K562 (cell line): ENCODE results near the gene CEP68. TPM values are rescaled to one million over a fixed set of nuclear protein-coding genes. Genes with fewer than 3 reads are reported as not detected.

Source experiments
- ELF1 ChIP-seq: fragments of 200-800 bp; sonication (Bioruptor generic); IDR thresholded peaks from 2 replicates; pipeline ENCODE4 v1.6.1; 2016; ENCODE audit warnings: missing genetic modification characterization, missing compliant biosample characterization
- GATAD2A ChIP-seq: fragments of 450-650 bp; IDR thresholded peaks from 2 replicates; pipeline ENCODE4 v1.6.1; 2017
- MCM2 ChIP-seq: fragments of 450-650 bp; IDR thresholded peaks from 2 replicates; pipeline ENCODE4 v1.6.1; 2017; ENCODE audit warnings: low read depth, mild to moderate bottlenecking
- NR2C2 ChIP-seq, 2 experiments: fragments of 200-800 bp in 1 of 2; sonication (Bioruptor generic) in 1 of 2; sonication (generic) in 1 of 2; formaldehyde crosslinking in 1 of 2; IDR thresholded peaks; 2 replicates each; pipeline versions ENCODE4 v1.6.1 to v1.8.0; 2016 to 2022; ENCODE audit warnings: mild to moderate bottlenecking in 1 of 2, missing compliant biosample characterization in 1 of 2, missing genetic modification characterization in 1 of 2, missing genetic modification reagents in 1 of 2
- POLR2A ChIP-seq: fragments of 450-650 bp; conservative IDR thresholded peaks from 2 replicates; pipeline ENCODE4 v1.6.1; 2016
- RB1 ChIP-seq: fragments of 450-650 bp; IDR thresholded peaks from 2 replicates; pipeline ENCODE4 v1.6.1; 2017; ENCODE audit warnings: low read depth, mild to moderate bottlenecking
- RBBP5 ChIP-seq: fragments of 200-600 bp; sonication (generic); IDR thresholded peaks from 2 replicates; pipeline ENCODE4 v1.6.1; 2012; ENCODE audit warnings: borderline replicate concordance, mild to moderate bottlenecking, low read length, control low read depth, inconsistent platforms; ENCODE audit not compliant: insufficient read depth, poor library complexity, severe bottlenecking
- RNF2 ChIP-seq: sonication (generic); IDR thresholded peaks from 2 replicates; pipeline ENCODE4 v1.6.1; 2016
- SAP30 ChIP-seq: fragments of 200-600 bp; sonication (generic); IDR thresholded peaks from 2 replicates; pipeline ENCODE4 v1.6.1; 2012; ENCODE audit warnings: borderline replicate concordance, low read depth, mild to moderate bottlenecking, moderate library complexity, low read length, control low read depth, inconsistent platforms; ENCODE audit not compliant: insufficient read depth, poor library complexity, severe bottlenecking
- TAF7 ChIP-seq: fragments of 450-650 bp; IDR thresholded peaks from 2 replicates; pipeline ENCODE4 v1.6.1; 2016; ENCODE audit warnings: missing genetic modification characterization, missing compliant biosample characterization
- TAF9B ChIP-seq: fragments of 450-650 bp; IDR thresholded peaks from 2 replicates; pipeline ENCODE4 v1.6.1; 2018; ENCODE audit warnings: mild to moderate bottlenecking; ENCODE audit not compliant: partially characterized antibody
- YY1 ChIP-seq, 3 experiments: IDR thresholded peaks; 2 replicates each; pipeline ENCODE4 v1.6.1; 2011; ENCODE audit warnings: low read length in 2 of 3, mild to moderate bottlenecking in 2 of 3, moderate library complexity in 2 of 3, borderline replicate concordance in 1 of 3, control low read depth in 1 of 3, low read depth in 1 of 3; ENCODE audit not compliant: insufficient read depth in 3 of 3, insufficient replicate concordance in 2 of 3, control insufficient read depth in 1 of 3, insufficient read length in 1 of 3; ENCODE audit errors: extremely low read depth in 1 of 3
- ZNF766 ChIP-seq: fragments of 200-800 bp; sonication (Bioruptor generic); conservative IDR thresholded peaks from 2 replicates; pipeline ENCODE4 v1.6.1; 2016; ENCODE audit warnings: missing genetic modification characterization, missing compliant biosample characterization
- polyA plus RNA-seq, 8 experiments: library from polyadenylated mRNA; depleted of rRNA in 4 of 8; stranded (reverse) in 5 of 8; unstranded in 3 of 8; fragments of >200 nt; fragmentation: Nextera tagmentation in 2 of 8; fragmentation: Illumina TruSeq in 1 of 8; extraction: Ambion mirVana in 2 of 8; extraction: Trizol in 1 of 8; gene quantifications; 2 replicates each; pipeline versions ENCODE4 v1.2.1 to v1.2.3, GENCODE V29; 2011 to 2014; ENCODE audit warnings: inconsistent platforms in 1 of 8, missing spikeins in 1 of 8
- total RNA-seq, 7 experiments: library from RNA; depleted of rRNA in 6 of 7; stranded (reverse); fragments of >200 nt in 6 of 7; fragmentation: Illumina TruSeq in 2 of 7; extraction: Trizol in 2 of 7; gene quantifications; 2 replicates each; pipeline versions ENCODE4 v1.2.1 to v1.2.3, GENCODE V29; 2011 to 2021; ENCODE audit warnings: low replicate concordance in 1 of 7
- TF ChIP-seq, protein P1 (sequence below): sonication (generic); formaldehyde crosslinking; IDR thresholded peaks from 2 replicates; pipeline ENCODE4 v1.8.0; 2023; ENCODE audit warnings: mild to moderate bottlenecking, missing genetic modification reagents
- TF ChIP-seq, protein P2 (sequence below): fragments of 450-650 bp; IDR thresholded peaks from 2 replicates; pipeline ENCODE4 v1.6.1; 2016
- TF ChIP-seq, protein P3 (sequence below): fragments of 450-650 bp; IDR thresholded peaks from 2 replicates; pipeline ENCODE4 v1.6.1; 2016; ENCODE audit warnings: mild to moderate bottlenecking
- TF ChIP-seq, protein P4 (sequence below), 2 experiments: fragments of 450-650 bp in 1 of 2; IDR thresholded peaks; 2 replicates each; pipeline ENCODE4 v1.6.1; 2011 to 2017; ENCODE audit warnings: low read depth in 2 of 2, antibody characterized with exemption in 1 of 2, borderline replicate concordance in 1 of 2, low read length in 1 of 2, mild to moderate bottlenecking in 1 of 2, mixed read lengths in 1 of 2; ENCODE audit not compliant: control insufficient read depth in 1 of 2

Gene CEP68
- total and polyA plus RNA-seq, 9 of the 15 experiments (the other 6 are each of a cell fraction or from before 2014, with no cell fraction given), result 1.4 to 8.5 (median 5.2) TPM

DNA sequence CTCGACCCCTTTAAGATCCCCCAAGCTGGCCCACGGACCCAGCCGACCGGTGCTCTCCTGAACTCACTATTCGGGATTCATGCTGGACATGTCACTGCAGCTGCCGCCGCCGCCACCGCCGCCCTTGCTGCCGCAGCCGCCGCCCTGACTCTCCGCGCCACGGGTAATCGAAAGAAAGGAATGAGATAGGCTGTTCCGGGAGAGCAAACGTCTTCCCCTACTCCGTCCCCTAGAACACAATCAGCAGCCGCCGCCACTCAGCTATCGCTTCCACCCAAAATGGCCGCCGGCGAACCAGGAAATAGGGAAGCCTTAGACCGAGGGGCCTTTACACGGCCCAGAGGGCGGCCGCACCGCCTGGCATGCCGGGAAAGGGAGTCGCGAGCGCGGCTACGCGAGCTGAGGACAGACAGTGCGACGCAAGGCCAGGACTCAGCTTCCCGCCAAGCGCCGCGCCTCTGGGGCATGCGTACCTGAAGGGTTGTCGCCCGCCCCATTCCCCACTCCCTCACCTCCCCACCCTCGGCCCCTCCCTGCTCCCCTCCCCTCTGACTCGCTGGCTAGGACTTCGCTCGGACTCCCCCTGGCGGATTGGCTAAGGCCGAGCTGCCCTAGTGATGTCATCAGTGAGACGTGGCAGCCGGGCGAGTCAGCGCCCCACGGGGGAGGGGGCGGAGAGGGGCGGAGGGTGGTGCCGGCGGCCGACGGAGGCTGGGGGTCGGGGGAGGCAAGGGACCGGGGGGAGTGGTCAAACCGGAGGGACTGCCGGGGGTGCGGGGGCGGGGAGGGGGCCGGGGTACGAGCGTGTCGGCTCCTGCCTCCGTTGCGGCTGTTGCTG, 73.8 kb downstream of the CEP68 start, which contains the start of gene RAB1A (continued):
- TF ChIP-seq, protein P1, sequence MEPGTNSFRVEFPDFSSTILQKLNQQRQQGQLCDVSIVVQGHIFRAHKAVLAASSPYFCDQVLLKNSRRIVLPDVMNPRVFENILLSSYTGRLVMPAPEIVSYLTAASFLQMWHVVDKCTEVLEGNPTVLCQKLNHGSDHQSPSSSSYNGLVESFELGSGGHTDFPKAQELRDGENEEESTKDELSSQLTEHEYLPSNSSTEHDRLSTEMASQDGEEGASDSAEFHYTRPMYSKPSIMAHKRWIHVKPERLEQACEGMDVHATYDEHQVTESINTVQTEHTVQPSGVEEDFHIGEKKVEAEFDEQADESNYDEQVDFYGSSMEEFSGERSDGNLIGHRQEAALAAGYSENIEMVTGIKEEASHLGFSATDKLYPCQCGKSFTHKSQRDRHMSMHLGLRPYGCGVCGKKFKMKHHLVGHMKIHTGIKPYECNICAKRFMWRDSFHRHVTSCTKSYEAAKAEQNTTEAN (CRISPR knock-in tag), result no peak
- TF ChIP-seq TAF9B (peak; percentile 73), MCM2 (no peak), RBBP5 (peak; percentile 74), ZNF766 (CRISPR knock-in tag) (peak; percentile 91; the same call in 1 of the 2 replicates), TAF7 (tag) (peak; percentile 79), RNF2 (no peak; the same call in 1 of the 2 replicates), ELF1 (tag) (peak; percentile 99), POLR2A (peak; percentile 92), NR2C2 (CRISPR knock-in tag; IDR thresholded peaks at IDR 0.05) (0 out of 2 replicates have a peak, but pooled peaks have one; percentile 41), NR2C2 (tag; IDR thresholded peaks at IDR 0.05) (peak; percentile 96), RB1 (peak; percentile 89; the same call in 1 of the 2 replicates), YY1 (IDR thresholded peaks at IDR 0.05; ENCODE audit: borderline replicate concordance in 1 of 3, control insufficient read depth in 1 of 3, extremely low read depth in 1 of 3, insufficient read depth in 3 of 3, insufficient read length in 1 of 3, insufficient replicate concordance in 2 of 3, low read depth in 1 of 3, low read length in 2 of 3) (peak; percentile 89 to 98 (median 97)), GATAD2A (0 out of 2 replicates have a peak, but pooled peaks have one; percentile 1), SAP30 (peak; percentile 76)
- TF ChIP-seq, protein P2, sequence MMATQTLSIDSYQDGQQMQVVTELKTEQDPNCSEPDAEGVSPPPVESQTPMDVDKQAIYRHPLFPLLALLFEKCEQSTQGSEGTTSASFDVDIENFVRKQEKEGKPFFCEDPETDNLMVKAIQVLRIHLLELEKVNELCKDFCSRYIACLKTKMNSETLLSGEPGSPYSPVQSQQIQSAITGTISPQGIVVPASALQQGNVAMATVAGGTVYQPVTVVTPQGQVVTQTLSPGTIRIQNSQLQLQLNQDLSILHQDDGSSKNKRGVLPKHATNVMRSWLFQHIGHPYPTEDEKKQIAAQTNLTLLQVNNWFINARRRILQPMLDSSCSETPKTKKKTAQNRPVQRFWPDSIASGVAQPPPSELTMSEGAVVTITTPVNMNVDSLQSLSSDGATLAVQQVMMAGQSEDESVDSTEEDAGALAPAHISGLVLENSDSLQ, result peak; percentile 76
- TF ChIP-seq, protein P3, sequence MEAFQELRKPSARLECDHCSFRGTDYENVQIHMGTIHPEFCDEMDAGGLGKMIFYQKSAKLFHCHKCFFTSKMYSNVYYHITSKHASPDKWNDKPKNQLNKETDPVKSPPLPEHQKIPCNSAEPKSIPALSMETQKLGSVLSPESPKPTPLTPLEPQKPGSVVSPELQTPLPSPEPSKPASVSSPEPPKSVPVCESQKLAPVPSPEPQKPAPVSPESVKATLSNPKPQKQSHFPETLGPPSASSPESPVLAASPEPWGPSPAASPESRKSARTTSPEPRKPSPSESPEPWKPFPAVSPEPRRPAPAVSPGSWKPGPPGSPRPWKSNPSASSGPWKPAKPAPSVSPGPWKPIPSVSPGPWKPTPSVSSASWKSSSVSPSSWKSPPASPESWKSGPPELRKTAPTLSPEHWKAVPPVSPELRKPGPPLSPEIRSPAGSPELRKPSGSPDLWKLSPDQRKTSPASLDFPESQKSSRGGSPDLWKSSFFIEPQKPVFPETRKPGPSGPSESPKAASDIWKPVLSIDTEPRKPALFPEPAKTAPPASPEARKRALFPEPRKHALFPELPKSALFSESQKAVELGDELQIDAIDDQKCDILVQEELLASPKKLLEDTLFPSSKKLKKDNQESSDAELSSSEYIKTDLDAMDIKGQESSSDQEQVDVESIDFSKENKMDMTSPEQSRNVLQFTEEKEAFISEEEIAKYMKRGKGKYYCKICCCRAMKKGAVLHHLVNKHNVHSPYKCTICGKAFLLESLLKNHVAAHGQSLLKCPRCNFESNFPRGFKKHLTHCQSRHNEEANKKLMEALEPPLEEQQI, result no peak
- TF ChIP-seq, protein P4, sequence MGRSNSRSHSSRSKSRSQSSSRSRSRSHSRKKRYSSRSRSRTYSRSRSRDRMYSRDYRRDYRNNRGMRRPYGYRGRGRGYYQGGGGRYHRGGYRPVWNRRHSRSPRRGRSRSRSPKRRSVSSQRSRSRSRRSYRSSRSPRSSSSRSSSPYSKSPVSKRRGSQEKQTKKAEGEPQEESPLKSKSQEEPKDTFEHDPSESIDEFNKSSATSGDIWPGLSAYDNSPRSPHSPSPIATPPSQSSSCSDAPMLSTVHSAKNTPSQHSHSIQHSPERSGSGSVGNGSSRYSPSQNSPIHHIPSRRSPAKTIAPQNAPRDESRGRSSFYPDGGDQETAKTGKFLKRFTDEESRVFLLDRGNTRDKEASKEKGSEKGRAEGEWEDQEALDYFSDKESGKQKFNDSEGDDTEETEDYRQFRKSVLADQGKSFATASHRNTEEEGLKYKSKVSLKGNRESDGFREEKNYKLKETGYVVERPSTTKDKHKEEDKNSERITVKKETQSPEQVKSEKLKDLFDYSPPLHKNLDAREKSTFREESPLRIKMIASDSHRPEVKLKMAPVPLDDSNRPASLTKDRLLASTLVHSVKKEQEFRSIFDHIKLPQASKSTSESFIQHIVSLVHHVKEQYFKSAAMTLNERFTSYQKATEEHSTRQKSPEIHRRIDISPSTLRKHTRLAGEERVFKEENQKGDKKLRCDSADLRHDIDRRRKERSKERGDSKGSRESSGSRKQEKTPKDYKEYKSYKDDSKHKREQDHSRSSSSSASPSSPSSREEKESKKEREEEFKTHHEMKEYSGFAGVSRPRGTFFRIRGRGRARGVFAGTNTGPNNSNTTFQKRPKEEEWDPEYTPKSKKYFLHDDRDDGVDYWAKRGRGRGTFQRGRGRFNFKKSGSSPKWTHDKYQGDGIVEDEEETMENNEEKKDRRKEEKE (IDR thresholded peaks at IDR 0.05; ENCODE audit: borderline replicate concordance in 1 of 2, control insufficient read depth in 1 of 2, low read depth in 2 of 2, low read length in 1 of 2), result 0 out of 4 replicates have a peak, but pooled peaks of 1 of the 2 experiments have one; percentile 66
